NCI-H1436 treated with DMSO at 0.1 percent for 48 hours (cell line): ENCODE results near the gene ASTN2.

ENCODE experiments used
- DNase-seq: peaks from one replicate; lab custom pipeline; 2025; lab: John Stamatoyannopoulos, UW

Gene ASTN2

GRCh38 chr9:117008876-117009275 is 406.0 kb downstream of the ASTN2 start:
- no peak for DNase-seq

GRCh38 chr9:117008461-117008860 is 406.4 kb downstream of the ASTN2 start:
- no peak for DNase-seq

- DNase-seq, result no peak
These were observed 412.2 kb downstream of the ASTN2 start for GRCh38 chr9:117002686-117003085.

GRCh38 chr9:117000834-117001233 is 414.0 kb downstream of the ASTN2 start:
- DNase-seq, result no peak

- no peak for DNase-seq
These were observed 414.6 kb downstream of the ASTN2 start for GRCh38 chr9:117000196-117000723.

- no peak for DNase-seq
These were observed 416.6 kb downstream of the ASTN2 start for GRCh38 chr9:116998305-116998704.

- no peak for DNase-seq
These were observed 422.0 kb downstream of the ASTN2 start for GRCh38 chr9:116992865-116993264.

- no peak for DNase-seq
These were observed 423.8 kb downstream of the ASTN2 start for GRCh38 chr9:116991051-116991450.

GRCh38 chr9:116990592-116990991 is 424.3 kb downstream of the ASTN2 start:
- no peak for DNase-seq

- DNase-seq, result no peak
These were observed 427.0 kb downstream of the ASTN2 start for GRCh38 chr9:116987721-116988485.

- DNase-seq, result no peak
These were observed 428.8 kb downstream of the ASTN2 start for GRCh38 chr9:116986015-116986414.

GRCh38 chr9:116985596-116985995 is 429.3 kb downstream of the ASTN2 start:
- DNase-seq, result no peak

GRCh38 chr9:116984111-116984510 is 430.7 kb downstream of the ASTN2 start:
- no peak for DNase-seq

- no peak for DNase-seq
These were observed 434.2 kb downstream of the ASTN2 start for GRCh38 chr9:116980582-116981120.

GRCh38 chr9:116979456-116979855 is 435.4 kb downstream of the ASTN2 start:
- DNase-seq, result no peak

GRCh38 chr9:116978155-116978554 is 436.7 kb downstream of the ASTN2 start:
- no peak for DNase-seq

GRCh38 chr9:116975126-116975525 is 439.7 kb downstream of the ASTN2 start:
- no peak for DNase-seq

- no peak for DNase-seq
These were observed 448.7 kb downstream of the ASTN2 start for GRCh38 chr9:116966199-116966598.

GRCh38 chr9:116964258-116964657 is 450.6 kb downstream of the ASTN2 start:
- DNase-seq, result no peak

- DNase-seq, result no peak
These were observed 455.0 kb downstream of the ASTN2 start for GRCh38 chr9:116959809-116960208.

- no peak for DNase-seq
These were observed 456.0 kb downstream of the ASTN2 start for GRCh38 chr9:116958881-116959280.

- DNase-seq, result no peak
These were observed 460.1 kb downstream of the ASTN2 start for GRCh38 chr9:116954731-116955130.

- DNase-seq, result no peak
These were observed 461.6 kb downstream of the ASTN2 start for GRCh38 chr9:116953271-116953670.

- no peak for DNase-seq
These were observed 462.4 kb downstream of the ASTN2 start for GRCh38 chr9:116952436-116952810.
